ENCODE results near the gene C1orf94.

Gene C1orf94

GRCh38 chr1:34262023-34262853 is 85.5 kb downstream of the C1orf94 start:
- no peak for DNase-seq

- no peak for DNase-seq
Observed at GRCh38 chr1:34262921-34263320, 86.2 kb downstream of the C1orf94 start.

- DNase-seq: no peak
Observed at GRCh38 chr1:34263406-34263805, 86.7 kb downstream of the C1orf94 start.

DNA sequence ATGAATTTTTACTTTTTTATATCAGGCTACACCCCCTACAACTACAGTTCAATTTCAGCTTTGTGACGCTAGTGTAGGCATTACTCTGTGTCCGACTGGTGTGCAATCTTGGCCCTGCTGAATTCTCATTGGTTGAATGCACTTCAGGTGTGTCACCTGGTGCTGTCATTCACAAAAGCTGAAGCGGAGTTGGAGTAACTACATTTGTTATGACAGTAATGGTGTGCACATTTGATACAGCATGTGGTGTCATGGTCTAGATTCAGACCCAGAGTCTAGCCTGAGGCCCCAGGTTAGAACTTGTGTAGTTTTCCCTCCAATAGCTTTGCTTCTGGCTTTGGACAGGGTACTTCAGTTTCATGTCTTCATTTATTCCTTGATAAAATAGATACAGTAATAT is 88.7 kb downstream of the C1orf94 start:
- DNase-seq: no peak

DNA sequence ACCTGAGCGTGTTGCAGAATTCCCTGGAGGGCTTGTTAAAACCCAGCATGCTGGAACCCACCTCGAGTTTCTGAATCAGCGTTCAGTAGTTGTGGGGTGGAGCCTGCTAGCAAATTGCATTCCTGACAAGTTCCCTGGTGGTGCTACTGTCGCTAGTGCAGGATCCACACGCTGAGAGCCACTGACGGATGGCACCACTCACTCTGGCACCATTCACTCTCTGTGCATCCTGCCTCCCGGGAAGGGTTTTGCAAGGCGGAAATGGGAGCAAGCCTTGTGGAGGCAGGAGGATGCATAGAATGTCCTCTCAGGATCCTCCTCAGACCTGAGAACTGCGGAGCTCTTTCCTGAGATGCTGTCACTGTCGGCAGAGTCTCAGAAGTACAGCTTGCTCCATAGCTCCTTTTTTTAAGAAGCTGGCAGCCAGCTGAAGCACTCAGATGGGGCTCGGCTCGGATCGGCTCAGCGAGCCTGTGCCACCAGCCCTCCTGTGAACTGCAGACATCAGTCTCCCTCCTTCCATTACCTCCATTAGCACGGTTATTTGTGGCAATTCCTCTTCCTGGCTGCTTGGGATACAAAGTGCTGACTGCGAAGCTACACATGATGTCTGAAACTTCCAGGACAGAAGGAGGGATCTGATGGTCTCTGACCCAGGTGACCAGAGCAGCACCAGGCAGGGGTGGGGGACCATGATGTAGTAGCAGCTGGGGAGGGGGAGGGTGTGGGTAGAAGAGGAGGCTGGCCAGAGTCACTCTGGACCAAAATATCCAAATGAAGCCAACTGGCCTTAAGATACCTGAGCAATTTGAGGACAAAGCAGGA is 89.6 kb downstream of the C1orf94 start:
- DNase-seq: no peak

GRCh38 chr1:34267326-34267725 is 90.6 kb downstream of the C1orf94 start:
- DNase-seq: no peak

GRCh38 chr1:34268311-34268954 is 91.7 kb downstream of the C1orf94 start:
- DNase-seq: no peak

Measured in NCI-H510A (cell line).